Neural cell (in vitro differentiated cells): Measurements from ENCODE around the gene CAMKV.

ENCODE experiments used
- EP300 ChIP-seq: fragments of 450-650 bp; conservative IDR thresholded peaks from 2 replicates; pipeline ENCODE4 v1.6.1; 2014; ENCODE audit warnings: antibody characterized with exemption, mild to moderate bottlenecking, moderate library complexity; ENCODE audit not compliant: poor library complexity, severe bottlenecking
- EZH2 ChIP-seq: fragments of 200-600, 300-800 bp; shearing (Covaris generic), sonication (generic); IDR thresholded peaks from 2 replicates; pipeline ENCODE4 v1.6.1; 2014; ENCODE audit warnings: antibody characterized with exemption, low read length, borderline replicate concordance, mild to moderate bottlenecking; ENCODE audit not compliant: insufficient read depth, poor library complexity, severe bottlenecking
- MXI1 ChIP-seq: fragments of 450-650 bp; conservative IDR thresholded peaks from 2 replicates; pipeline ENCODE4 v1.6.1; 2014; ENCODE audit warnings: antibody characterized with exemption, mild to moderate bottlenecking; ENCODE audit not compliant: poor library complexity, severe bottlenecking
- POLR2AphosphoS5 ChIP-seq: IDR thresholded peaks from 2 replicates; pipeline ENCODE4 v1.6.1; 2012
- SMC3 ChIP-seq: fragments of 450-650 bp; conservative IDR thresholded peaks from 2 replicates; pipeline ENCODE4 v1.6.1; 2014; ENCODE audit warnings: antibody characterized with exemption, mild to moderate bottlenecking, moderate library complexity; ENCODE audit not compliant: poor library complexity
- TAF1 ChIP-seq: IDR thresholded peaks from 2 replicates; pipeline ENCODE4 v1.6.1; 2012; ENCODE audit warnings: low read depth
- TF ChIP-seq, protein P1 (sequence below): fragments of 450-650 bp; IDR thresholded peaks from 2 replicates; pipeline ENCODE4 v1.5.1; 2014; ENCODE audit warnings: antibody characterized with exemption, mild to moderate bottlenecking, moderate library complexity; ENCODE audit not compliant: poor library complexity, severe bottlenecking

DNA sequence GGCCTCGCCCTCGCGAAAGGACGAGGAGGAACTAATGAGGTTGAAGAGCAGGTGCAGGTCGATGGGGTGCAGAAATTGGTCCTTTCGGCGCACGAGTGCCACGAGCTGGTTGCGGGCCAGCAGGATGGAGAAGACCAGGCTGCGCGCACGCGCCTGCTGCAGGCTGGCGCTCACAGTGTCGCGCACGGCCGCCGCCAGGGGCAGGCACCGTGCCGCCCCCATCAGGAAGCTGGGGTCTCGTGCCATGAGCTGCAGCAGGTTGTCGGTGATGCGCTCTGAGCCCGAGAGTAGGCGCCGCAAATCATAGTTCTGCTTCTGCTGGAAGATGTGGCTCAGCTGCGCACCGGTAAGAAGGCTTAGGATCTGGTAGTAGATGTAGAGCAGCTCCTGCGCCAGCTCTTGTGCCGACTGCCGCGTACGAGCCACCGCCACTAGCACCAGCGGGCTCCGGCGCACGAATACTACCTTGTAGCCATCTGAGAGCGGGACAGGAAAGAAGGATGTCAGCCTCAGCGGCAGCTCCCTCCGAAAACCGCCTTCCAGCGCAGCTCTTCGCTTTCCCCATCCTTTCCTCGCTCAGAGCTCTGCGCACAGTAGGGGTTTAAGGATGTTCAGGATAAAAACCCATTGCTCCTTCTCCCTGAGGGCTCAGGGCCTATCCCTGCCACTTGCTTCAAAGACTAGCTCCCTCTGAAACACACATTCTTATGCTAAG is 40.9 kb upstream of the CAMKV start:
- no peak for TF ChIP-seq EZH2
- TF ChIP-seq, protein P1, sequence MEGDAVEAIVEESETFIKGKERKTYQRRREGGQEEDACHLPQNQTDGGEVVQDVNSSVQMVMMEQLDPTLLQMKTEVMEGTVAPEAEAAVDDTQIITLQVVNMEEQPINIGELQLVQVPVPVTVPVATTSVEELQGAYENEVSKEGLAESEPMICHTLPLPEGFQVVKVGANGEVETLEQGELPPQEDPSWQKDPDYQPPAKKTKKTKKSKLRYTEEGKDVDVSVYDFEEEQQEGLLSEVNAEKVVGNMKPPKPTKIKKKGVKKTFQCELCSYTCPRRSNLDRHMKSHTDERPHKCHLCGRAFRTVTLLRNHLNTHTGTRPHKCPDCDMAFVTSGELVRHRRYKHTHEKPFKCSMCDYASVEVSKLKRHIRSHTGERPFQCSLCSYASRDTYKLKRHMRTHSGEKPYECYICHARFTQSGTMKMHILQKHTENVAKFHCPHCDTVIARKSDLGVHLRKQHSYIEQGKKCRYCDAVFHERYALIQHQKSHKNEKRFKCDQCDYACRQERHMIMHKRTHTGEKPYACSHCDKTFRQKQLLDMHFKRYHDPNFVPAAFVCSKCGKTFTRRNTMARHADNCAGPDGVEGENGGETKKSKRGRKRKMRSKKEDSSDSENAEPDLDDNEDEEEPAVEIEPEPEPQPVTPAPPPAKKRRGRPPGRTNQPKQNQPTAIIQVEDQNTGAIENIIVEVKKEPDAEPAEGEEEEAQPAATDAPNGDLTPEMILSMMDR, result peak; percentile 60
- TF ChIP-seq TAF1, result no peak
- TF ChIP-seq MXI1, result no peak
- TF ChIP-seq EP300, result no peak
- TF ChIP-seq SMC3, result peak; percentile 26
- no peak for TF ChIP-seq POLR2AphosphoS5
